Heart left ventricle (tissue), 16 donors: ENCODE data around the gene MAP3K20. TPM values are rescaled to one million over a fixed set of nuclear protein-coding genes. Genes with fewer than 3 reads are reported as not detected.

Source experiments
- ATAC-seq, 4 donors: fragments of 200-7000 bp; cut with Tn5 transposase; one replicate each; pipeline ENCODE4 v1.9.1; 2020 to 2022; ENCODE audit warnings: moderate library complexity in 4 of 4, mild to moderate bottlenecking in 3 of 4, moderate number of reproducible peaks in 1 of 4
- DNase-seq, 5 donors: peaks; one replicate each; pipeline ENCODE4 v3.0.0-alpha.2; 2020
- H3K27ac ChIP-seq, 12 donors: fragments of 200-600 bp; sonication (generic) in 4 of 12; one replicate each; pipeline versions ENCODE4 v1.5.0 to v1.8.0; 2016 to 2022; ENCODE audit warnings: mild to moderate bottlenecking in 2 of 12
- H3K27me3 ChIP-seq, 9 donors: fragments of 200-600 bp; sonication (generic) in 2 of 9; one replicate each; pipeline versions ENCODE4 v1.5.1 to v1.8.0; 2016 to 2022; ENCODE audit warnings: mild to moderate bottlenecking in 3 of 9
- H3K36me3 ChIP-seq, 9 donors: fragments of 200-600 bp; sonication (generic) in 2 of 9; one replicate each; pipeline versions ENCODE4 v1.5.0 to v1.8.0; 2018 to 2022; ENCODE audit warnings: mild to moderate bottlenecking in 2 of 9
- H3K4me1 ChIP-seq, 12 donors: fragments of 200-600 bp; sonication (generic) in 4 of 12; one replicate each; pipeline versions ENCODE4 v1.5.0 to v1.8.0; 2016 to 2022; ENCODE audit warnings: mild to moderate bottlenecking in 3 of 12
- H3K4me3 ChIP-seq, 12 donors: fragments of 200-600 bp; sonication (generic) in 4 of 12; one replicate each; pipeline versions ENCODE4 v1.5.0 to v1.8.0; 2017 to 2022; ENCODE audit warnings: mild to moderate bottlenecking in 9 of 12, moderate library complexity in 4 of 12
- H3K9me3 ChIP-seq, 12 donors: fragments of 200-600 bp; sonication (generic) in 4 of 12; one replicate each; pipeline versions ENCODE4 v1.5.0 to v1.8.0; 2016 to 2022; ENCODE audit warnings: mild to moderate bottlenecking in 1 of 12
- CTCF ChIP-seq, 12 donors: fragments of 200-600 bp; sonication (generic) in 4 of 12; IDR thresholded peaks; one replicate each; pipeline versions ENCODE4 v1.5.0 to v1.8.0; 2018 to 2022; ENCODE audit warnings: antibody characterized with exemption in 12 of 12, mild to moderate bottlenecking in 5 of 12
- POLR2A ChIP-seq, 2 donors: fragments of 450-650 bp; IDR thresholded peaks; one replicate each; pipeline ENCODE4 v1.6.1; 2017; ENCODE audit warnings: antibody characterized with exemption in 2 of 2, mild to moderate bottlenecking in 2 of 2, moderate library complexity in 2 of 2
- WGBS, 4 donors: extraction: QIAGEN DNeasy Blood & Tissue Kit in 2 of 4; methylation state at CpG; one replicate each; pipeline versions ENCODE4 v1.1.5 to v1.1.7; 2013 to 2018; 5-methylcytosine and 5-hydroxymethylcytosine counted together
- intact Hi-C, 10 donors: fragments of 100-400 bp; cut with DNase I; formaldehyde crosslinking; loops; one replicate each; pipeline versions ENCODE4 v1.11.1 to v1.14.2; 2022
- polyA plus RNA-seq, 2 donors: library from polyadenylated mRNA; stranded (reverse); fragments of 200-250 nt; gene quantifications; one replicate each; pipeline ENCODE4 v1.2.3, GENCODE V29; 2013
- total RNA-seq, 9 donors: library from RNA; depleted of rRNA in 2 of 9; stranded (reverse); fragments of >200 nt in 2 of 9; fragmentation: NEBNext Ultra II Directional in 3 of 9; extraction: Animal tissue kit (Norgen Biotek cat#: 25700) in 3 of 9; gene quantifications; one replicate each; pipeline versions ENCODE4 v1.1.0 to v1.2.4, GENCODE V29; 2016 to 2023
- donor health status: ischemic (EF 13 %, LVEDD 7.1; RV severe dilation, severe dysfunction).
- donor health status: healthy with polysubstance abuse.
- donor health status: DM: no; HTN: yes; CAD: no.
- donor health status: DM: no; HTN: no; CAD: no.
- donor health status: ischemic (EF 25% LVEDD 6.9; RV normal size, moderate dysfunction).
- donor health status: ischemic (EF 25% LVEDD 5.7; RV mildly dilated, moderate dysfunction).
- donor health status: healthy.
- donor health status: DM: yes; HTN: yes; CAD: no.
- donor health status: ischemic (EF 35%, LVEDD 5.7; RV mildly dilated, moderate dysfunction).
- donor health status: nonischemic (EF 11% LVEDD 7.7; RV severe dilation, severe dysfunction).
- donor health status: DM: yes; HTN: yes; CAD: no.
- donor health status: PGD.
- donor health status: ischemic (EF 29% LVEDD 5.4; RV normal size, mild dysfunction).
- donor health status: nonischemic (EF 23%, LVEDD 6.1; RV moderate dilation, normal function).

The MAP3K20 gene
- total and polyA plus RNA-seq, 11 donors: 98.6 to 487 (median 355) TPM

GRCh38 chr2:173075056-173075780 lies 428 bp upstream of the MAP3K20 start:
- intact Hi-C loops: loop anchor here (2.0 to 10.0 kb wide), 8 partner anchors 33 to 137 kb away; no protein-coding TSS in a partner anchor
- 7 to 21% (median 12%) methylated on average over 7 to 25 of the region's 25 CpGs for WGBS, 4 donors
- peaks cover 0 to 47% (median 18%) of the 10 kb centered on the region in 12 donors for H3K4me1 ChIP-seq
- DNase-seq (no peak), ATAC-seq (peak in 1 of 4 donors; percentile 0)
- TF ChIP-seq POLR2A (IDR thresholded peaks at IDR 0.05): no peak
- TF ChIP-seq CTCF (IDR thresholded peaks at IDR 0.05): peak in 1 of 12 donors; percentile 43
- no peaks in the 10 kb centered on the region for H3K27me3 ChIP-seq
- H3K9me3 ChIP-seq: no peaks in the 10 kb centered on the region
- peak overlapping the region; percentile 90 to 98 (median 96) for H3K27ac ChIP-seq
- H3K4me3 ChIP-seq: peak overlapping the region; percentile 64 to 85 (median 78)
- peaks cover 0 to 3% (median 0%) of the 10 kb centered on the region in 9 donors for H3K36me3 ChIP-seq

- intact Hi-C loops: loop anchor here (2.0 to 10.0 kb wide), 6 partner anchors 34 to 136 kb away; no protein-coding TSS in a partner anchor
- 1 to 3% (median 1%) methylated on average over 26 to 27 of the region's 27 CpGs for WGBS, 4 donors
- peak overlapping the region; percentile 64 to 85 (median 78) for H3K4me3 ChIP-seq
- H3K4me1 ChIP-seq: peaks cover 0 to 47% (median 18%) of the 10 kb centered on the region in 12 donors
- no peaks in the 10 kb centered on the region for H3K9me3 ChIP-seq
- H3K27ac ChIP-seq: peak overlapping the region; percentile 90 to 98 (median 96)
- no peak for TF ChIP-seq POLR2A (IDR thresholded peaks at IDR 0.05)
- H3K36me3 ChIP-seq: peaks cover 0 to 3% (median 0%) of the 10 kb centered on the region in 9 donors
- no peaks in the 10 kb centered on the region for H3K27me3 ChIP-seq
- DNase-seq: peak; percentile 47 to 69 (median 59)
- ATAC-seq: peak; percentile 9 to 62 (median 40)
Observed at GRCh38 chr2:173076581-173077345, 1.1 kb downstream of the MAP3K20 start.

GRCh38 chr2:173077506-173078177 lies 2.0 kb downstream of the MAP3K20 start:
- ATAC-seq (no peak), DNase-seq (no peak)
- Histone ChIP-seq H3K9me3 (no peaks in the 10 kb centered on the region), H3K4me1 (peaks cover 0 to 46% (median 18%) of the 10 kb centered on the region in 12 donors), H3K36me3 (peaks cover 0 to 3% (median 0%) of the 10 kb centered on the region in 9 donors), H3K27me3 (no peaks in the 10 kb centered on the region), H3K4me3 (peak overlapping the region; percentile 64 to 85 (median 78)), H3K27ac (peak overlapping the region; percentile 90 to 98 (median 96))
- intact Hi-C loops: loop anchor here (2.0 to 10.0 kb wide), 6 partner anchors 35 to 135 kb away; no protein-coding TSS in a partner anchor
- TF ChIP-seq CTCF (IDR thresholded peaks at IDR 0.05) (no peak), POLR2A (IDR thresholded peaks at IDR 0.05) (no peak)
- 29 to 38% (median 33%) methylated on average over 5 of the region's 5 CpGs for WGBS, 4 donors

GRCh38 chr2:173079141-173079540 lies 3.5 kb downstream of the MAP3K20 start:
- DNase-seq (no peak), ATAC-seq (no peak)
- H3K9me3 ChIP-seq: no peaks in the 10 kb centered on the region
- TF ChIP-seq POLR2A (IDR thresholded peaks at IDR 0.05): no peak
- TF ChIP-seq CTCF (IDR thresholded peaks at IDR 0.05): no peak
- 74 to 77% (median 75%) methylated on average over 3 of the region's 3 CpGs for WGBS, 4 donors
- peaks cover 0 to 49% (median 25%) of the 10 kb centered on the region in 12 donors for H3K4me1 ChIP-seq
- intact Hi-C loops: loop anchor here in 9 of 10 donors (5.0 to 10.0 kb wide), 5 partner anchors 37 to 133 kb away; no protein-coding TSS in a partner anchor
- no peaks in the 10 kb centered on the region for H3K27me3 ChIP-seq
- H3K27ac ChIP-seq: peak overlapping the region in 7 of 12 donors; percentile 90 to 97 (median 96)
- H3K4me3 ChIP-seq: peak overlapping the region in 1 of 12 donors; percentile 81
- peaks cover 0 to 3% (median 0%) of the 10 kb centered on the region in 9 donors for H3K36me3 ChIP-seq
